Lower leg skin (tissue), 4 donors: ENCODE measurements around the gene PITPNC1. TPM values are rescaled to one million over a fixed set of nuclear protein-coding genes. Genes with fewer than 3 reads are reported as not detected.

ENCODE experiments used
- DNase-seq, 2 donors: peaks; one replicate each; pipeline ENCODE4 v3.0.0-alpha.2; 2019; ENCODE audit warnings: low spot score in 2 of 2
- H3K4me3 ChIP-seq: fragments of 200-600 bp; sonication (generic); 2 replicates; pipeline ENCODE4 v1.5.1; 2017; ENCODE audit warnings: mild to moderate bottlenecking, low read depth; ENCODE audit not compliant: poor library complexity, severe bottlenecking
- CTCF ChIP-seq, 3 donors: fragments of 450-650 bp; IDR thresholded peaks; one replicate each; pipeline ENCODE4 v1.5.1; 2016; ENCODE audit warnings: antibody characterized with exemption in 3 of 3, mild to moderate bottlenecking in 3 of 3, moderate library complexity in 2 of 3
- POLR2A ChIP-seq, 2 donors: fragments of 450-650 bp; IDR thresholded peaks; one replicate each; pipeline ENCODE4 v1.6.1; 2016 to 2017; ENCODE audit warnings: antibody characterized with exemption in 2 of 2, mild to moderate bottlenecking in 1 of 2, moderate library complexity in 1 of 2
- WGBS, 2 donors: methylation state at CpG; one replicate each; pipeline ENCODE4 v1.1.5; 2018; 5-methylcytosine and 5-hydroxymethylcytosine counted together
- intact Hi-C: fragments of 100-400 bp; cut with DNase I; formaldehyde crosslinking; loops from one replicate; pipeline ENCODE4 v1.15.0; 2023; ENCODE audit warnings: low total_unique reads
- total RNA-seq, 4 donors: library from RNA; depleted of rRNA; stranded (reverse); fragments of >200 nt; gene quantifications; one replicate each; pipeline ENCODE4 v1.1.0, GENCODE V29; 2016

PITPNC1 gene
- total RNA-seq, 4 donors from 2014 or later = 1.7 to 8.2 (median 4.6) TPM

DNA sequence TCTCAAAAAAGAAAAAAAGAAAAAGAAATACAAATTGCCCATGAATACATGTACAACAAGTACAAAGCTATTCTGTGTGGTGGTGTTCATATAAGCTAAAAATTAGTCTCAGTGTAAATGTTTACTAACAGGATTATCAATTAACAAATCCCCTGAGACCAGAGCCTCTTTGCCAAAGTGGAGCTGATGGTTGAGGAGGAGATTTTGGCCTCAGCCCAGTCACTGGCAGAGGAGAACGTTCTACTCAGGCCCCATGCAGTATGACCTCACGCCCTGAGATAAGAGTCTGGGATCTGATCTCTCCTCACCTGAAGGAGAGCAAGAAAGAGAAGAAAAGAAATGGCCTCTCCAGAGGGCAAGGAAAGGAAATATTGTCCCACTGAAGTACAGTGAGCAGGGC lies 305.1 kb downstream of the PITPNC1 start:
- DNase-seq = peak in 1 of 2 donors; percentile 29
- TF ChIP-seq CTCF (IDR thresholded peaks at IDR 0.05) (no peak), POLR2A (IDR thresholded peaks at IDR 0.05) (no peak)
- H3K4me3 ChIP-seq = no peak overlapping the region
- 58 to 64% methylated on average over 2 of the region's 2 CpGs for WGBS, 2 donors
- intact Hi-C loops = no loop called here

DNA sequence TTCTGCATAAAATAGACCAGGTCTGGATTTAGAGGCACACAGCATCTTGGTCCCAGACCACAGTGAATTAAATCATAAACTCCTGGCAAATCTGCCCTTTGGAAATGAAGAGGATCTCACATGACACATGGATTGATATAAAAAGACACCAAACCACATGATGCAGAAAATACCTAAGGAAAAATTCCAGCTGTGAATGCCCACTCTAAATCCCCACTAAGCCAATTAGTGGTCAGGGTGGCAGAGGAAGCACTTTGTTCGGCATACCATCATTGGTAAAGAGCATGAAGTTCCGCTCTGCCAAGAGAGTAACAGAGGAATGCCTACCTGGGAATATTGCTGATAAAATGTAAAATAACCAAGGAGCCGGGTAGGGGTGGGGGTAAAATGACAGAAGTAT lies 308.3 kb downstream of the PITPNC1 start:
- 79 to 92% methylated on average over 3 of the region's 3 CpGs for WGBS, 2 donors
- peak in 1 of 2 donors; percentile 7 for DNase-seq
- H3K4me3 ChIP-seq = no peak overlapping the region
- no peak for TF ChIP-seq CTCF (IDR thresholded peaks at IDR 0.05)
- TF ChIP-seq POLR2A (IDR thresholded peaks at IDR 0.05) = no peak
- intact Hi-C loops = no loop called here

DNA sequence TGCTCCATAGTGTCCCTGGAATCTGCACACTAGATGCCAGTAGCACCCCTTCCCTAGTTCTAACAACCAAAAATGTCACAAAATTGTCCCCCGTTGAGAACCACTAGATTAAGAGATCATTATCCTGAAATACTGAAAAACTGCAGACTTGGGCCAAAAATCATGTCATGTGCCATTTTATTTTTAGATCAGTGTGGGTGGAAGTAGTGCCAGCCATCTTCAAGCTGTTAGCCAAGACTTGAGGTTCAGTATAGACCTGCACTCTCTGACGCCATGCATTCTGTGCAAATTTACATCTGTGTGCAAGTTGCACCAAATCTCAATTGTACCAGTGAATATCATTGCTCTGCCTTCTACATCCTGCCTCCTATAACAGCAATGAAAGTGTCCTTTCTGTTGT lies 309.2 kb downstream of the PITPNC1 start:
- no peak for DNase-seq
- H3K4me3 ChIP-seq = no peak overlapping the region
- 69 to 73% methylated on average over 2 of the region's 2 CpGs for WGBS, 2 donors
- intact Hi-C loops = no loop called here
- TF ChIP-seq CTCF (IDR thresholded peaks at IDR 0.05) = no peak
- no peak for TF ChIP-seq POLR2A (IDR thresholded peaks at IDR 0.05)

- intact Hi-C loops = no loop called here
- TF ChIP-seq CTCF (IDR thresholded peaks at IDR 0.05) (no peak), POLR2A (IDR thresholded peaks at IDR 0.05) (no peak)
- WGBS, 2 donors = 74 to 80% methylated on average over 2 of the region's 2 CpGs
- no peak overlapping the region for H3K4me3 ChIP-seq
- DNase-seq = peak in 1 of 2 donors; percentile 10
Observed at GRCh38 chr17:67687511-67687910, 310.4 kb downstream of the PITPNC1 start.

- intact Hi-C loops = loop anchor here (5.0 kb wide), 1 partner anchor 312 kb away; the partner anchor contains the start of gene PITPNC1
- TF ChIP-seq CTCF (IDR thresholded peaks at IDR 0.05) (peak in 1 of 3 donors; percentile 49), POLR2A (IDR thresholded peaks at IDR 0.05) (no peak)
- 41 to 44% methylated on average over 2 of the region's 2 CpGs for WGBS, 2 donors
- peak in 1 of 2 donors; percentile 51 for DNase-seq
- H3K4me3 ChIP-seq = no peak overlapping the region
Observed at GRCh38 chr17:67689534-67690177, 312.6 kb downstream of the PITPNC1 start.

GRCh38 chr17:67693811-67694210 lies 316.7 kb downstream of the PITPNC1 start:
- H3K4me3 ChIP-seq = no peak overlapping the region
- intact Hi-C loops = loop anchor here (5.0 kb wide), 1 partner anchor 317 kb away; the partner anchor contains the start of gene PITPNC1
- TF ChIP-seq POLR2A (IDR thresholded peaks at IDR 0.05) = no peak
- DNase-seq = no peak
